Activated naive CD8-positive, alpha-beta T cell treated with anti-CD3 and anti-CD28 coated beads, Interleukin-2, amount 10 ng/mL, durations not matched to agents 7 days and 5 days (primary cell): Measurements from ENCODE around the gene SLC49A3. TPM values are rescaled to one million over a fixed set of nuclear protein-coding genes. Genes with fewer than 3 reads are reported as not detected.

Experiments used
- ATAC-seq: fragments of 150-1000 bp; cut with Tn5 transposase; one replicate; pipeline ENCODE4 v1.10.0; 2021; ENCODE audit warnings: low read depth, moderate library complexity
- POLR2A ChIA-PET: fragments of 350-600 bp; sonication (Branson Sonifier 250); formaldehyde crosslinking; loops from one replicate; lab custom pipeline; 2021; ENCODE audit warnings: antibody characterized with exemption; lab: Charles Lee
- DNase-seq: peaks from one replicate; pipeline ENCODE4 v3.0.0; 2021
- H3K27ac Mint-ChIP-seq: one replicate; pipeline ENCODE4 v1.8.0; 2022; ENCODE audit warnings: mild to moderate bottlenecking, mixed read lengths
- H3K27me3 Mint-ChIP-seq: one replicate; pipeline ENCODE4 v1.8.0; 2022; ENCODE audit warnings: mild to moderate bottlenecking, moderate library complexity, mixed read lengths
- H3K36me3 Mint-ChIP-seq: one replicate; pipeline ENCODE4 v1.8.0; 2021; ENCODE audit warnings: mild to moderate bottlenecking, mixed read lengths
- H3K4me1 Mint-ChIP-seq: one replicate; pipeline ENCODE4 v1.8.0; 2021; ENCODE audit warnings: mixed read lengths
- H3K4me3 Mint-ChIP-seq: one replicate; pipeline ENCODE4 v1.8.0; 2022; ENCODE audit warnings: mild to moderate bottlenecking, moderate library complexity, mixed read lengths
- H3K9me3 Mint-ChIP-seq: one replicate; pipeline ENCODE4 v1.8.0; 2021; ENCODE audit warnings: mixed read lengths
- total RNA-seq, 2 experiments: library from RNA; stranded (reverse); gene quantifications; one replicate each; pipeline ENCODE4 v1.2.3, GENCODE V29; 2021

Gene SLC49A3
- total RNA-seq, 2 experiments from 2014 or later = 2.0 to 2.1 TPM

DNA sequence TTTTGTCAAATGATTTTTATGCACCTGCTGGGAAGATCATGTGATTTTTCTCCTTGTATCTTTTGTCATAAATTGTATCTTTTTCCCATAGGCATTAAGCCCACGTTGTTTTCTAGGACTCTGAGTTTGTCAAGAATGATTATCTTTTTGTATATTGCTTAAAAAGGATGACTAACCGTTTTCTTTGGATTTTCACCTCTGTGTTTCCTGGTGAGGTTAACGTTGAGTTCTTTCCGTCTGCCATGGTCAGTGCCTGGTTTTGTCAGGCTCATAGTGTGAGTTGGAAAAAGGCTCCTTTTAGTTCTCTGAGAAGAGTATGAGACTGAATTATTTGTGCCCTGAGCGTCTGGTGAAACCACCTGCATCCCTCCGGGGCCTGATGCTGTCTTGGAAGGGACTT, 38.6 kb upstream of the SLC49A3 start:
- H3K4me1 Mint-ChIP-seq = peaks cover 2% of the 10 kb centered on the region
- H3K27me3 Mint-ChIP-seq = no peaks in the 10 kb centered on the region
- no peak for ATAC-seq
- no peaks in the 10 kb centered on the region for H3K9me3 Mint-ChIP-seq
- no peak overlapping the region for H3K27ac Mint-ChIP-seq
- H3K4me3 Mint-ChIP-seq = no peak overlapping the region
- no peak for DNase-seq
- POLR2A ChIA-PET = no interaction called here
- H3K36me3 Mint-ChIP-seq = peaks cover 21% of the 10 kb centered on the region

DNA sequence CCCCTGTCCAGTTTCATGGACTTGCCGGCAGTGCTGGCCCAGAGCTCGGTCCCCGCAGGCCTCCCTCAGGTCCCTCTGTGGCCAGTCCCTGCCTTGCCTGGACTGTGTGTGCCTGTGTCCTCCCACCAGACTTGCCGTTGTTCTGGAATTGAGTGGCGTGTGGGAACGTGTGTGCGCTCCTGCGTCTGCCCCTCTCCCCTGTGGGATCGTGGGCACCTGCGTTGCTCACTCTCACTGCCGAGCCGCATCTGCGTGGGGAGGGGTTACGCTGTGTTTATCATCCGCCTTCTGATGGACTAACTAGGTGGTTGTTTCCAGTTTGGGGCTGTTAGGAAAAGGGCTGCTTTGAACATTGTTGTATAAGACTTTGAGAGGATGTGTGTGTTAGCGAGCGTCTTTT, 37.9 kb upstream of the SLC49A3 start:
- DNase-seq (no peak), ATAC-seq (no peak)
- Mint-ChIP-seq H3K27me3 (no peaks in the 10 kb centered on the region), H3K4me3 (no peak overlapping the region), H3K9me3 (no peaks in the 10 kb centered on the region), H3K4me1 (peaks cover 2% of the 10 kb centered on the region), H3K27ac (no peak overlapping the region), H3K36me3 (peaks cover 26% of the 10 kb centered on the region)
- POLR2A ChIA-PET = no interaction called here

DNA sequence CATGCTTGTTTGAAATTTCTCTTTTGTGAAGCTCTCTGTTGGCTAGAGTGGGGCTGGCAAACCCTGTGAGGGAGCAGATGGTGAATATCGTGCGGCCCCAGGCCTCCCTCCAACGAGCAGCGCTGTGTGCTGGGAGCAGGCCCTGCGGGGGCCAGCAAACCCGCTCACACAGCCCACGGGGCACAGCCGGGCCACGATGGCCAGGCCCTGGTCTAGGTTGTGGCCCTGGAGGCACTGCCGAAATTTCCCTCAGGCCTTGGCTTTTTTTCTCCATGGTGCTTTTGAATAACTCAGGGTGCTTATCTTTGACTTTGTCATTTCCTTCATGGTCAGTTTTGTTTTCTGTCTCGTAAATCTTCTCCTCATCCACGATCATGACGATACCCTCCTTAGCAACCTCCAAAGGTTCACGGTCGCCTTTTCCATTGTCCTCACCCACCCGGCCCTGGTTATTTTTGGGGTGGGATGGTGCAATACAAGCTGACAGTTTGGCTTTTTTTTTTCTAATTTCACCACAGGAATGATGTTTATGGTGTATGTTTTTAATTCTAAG, 37.4 kb upstream of the SLC49A3 start:
- no peaks in the 10 kb centered on the region for H3K27me3 Mint-ChIP-seq
- H3K27ac Mint-ChIP-seq = no peak overlapping the region
- POLR2A ChIA-PET = no interaction called here
- no peaks in the 10 kb centered on the region for H3K9me3 Mint-ChIP-seq
- H3K4me1 Mint-ChIP-seq = peaks cover 2% of the 10 kb centered on the region
- peaks cover 31% of the 10 kb centered on the region for H3K36me3 Mint-ChIP-seq
- no peak overlapping the region for H3K4me3 Mint-ChIP-seq
- ATAC-seq (no peak), DNase-seq (no peak)

DNA sequence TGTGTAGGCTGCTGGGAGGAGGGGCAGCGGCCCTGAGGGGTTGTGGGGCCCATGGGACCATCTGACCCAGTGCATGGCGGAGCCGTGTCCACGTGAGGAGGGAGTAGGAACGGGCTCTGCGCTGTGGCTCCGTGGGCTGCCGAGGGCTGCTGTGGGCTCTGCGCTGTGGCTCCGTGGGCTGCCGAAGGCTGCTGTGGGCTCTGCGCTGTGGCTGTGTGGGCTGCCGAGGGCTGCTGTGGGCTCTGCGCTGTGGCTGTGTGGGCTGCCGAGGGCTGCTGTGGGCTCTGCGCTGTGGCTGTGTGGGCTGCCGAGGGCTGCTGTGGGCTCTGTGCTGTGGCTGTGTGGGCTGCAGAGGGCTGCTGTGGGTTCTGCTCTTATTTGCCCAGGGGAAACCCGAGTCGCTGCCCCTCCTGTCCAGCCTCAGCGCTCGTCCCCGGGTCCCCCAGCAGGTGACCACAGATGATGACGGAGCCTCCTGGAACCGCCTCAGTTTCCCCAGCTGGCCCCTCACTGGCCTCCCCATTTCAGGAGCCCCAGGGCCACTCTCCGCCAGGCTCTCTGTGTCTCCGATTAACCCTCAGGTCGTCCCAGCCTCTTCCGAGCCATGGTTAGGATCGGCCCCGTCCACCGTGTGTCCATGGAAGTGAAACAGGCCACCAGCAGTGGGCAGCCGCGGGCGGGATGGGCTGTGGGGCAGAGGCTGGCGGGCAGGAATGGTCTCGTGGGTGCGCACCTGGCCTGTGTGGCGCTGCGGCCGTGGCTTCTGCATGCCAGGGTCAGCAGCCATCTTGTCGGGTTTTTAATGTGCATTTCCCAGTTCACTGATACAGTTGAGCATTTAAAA, 36.7 kb upstream of the SLC49A3 start:
- no peak for ATAC-seq
- H3K4me3 Mint-ChIP-seq = no peak overlapping the region
- H3K27me3 Mint-ChIP-seq = no peaks in the 10 kb centered on the region
- DNase-seq = no peak
- H3K9me3 Mint-ChIP-seq = no peaks in the 10 kb centered on the region
- H3K36me3 Mint-ChIP-seq = peaks cover 30% of the 10 kb centered on the region
- POLR2A ChIA-PET = no interaction called here
- peaks cover 2% of the 10 kb centered on the region for H3K4me1 Mint-ChIP-seq
- no peak overlapping the region for H3K27ac Mint-ChIP-seq

DNA sequence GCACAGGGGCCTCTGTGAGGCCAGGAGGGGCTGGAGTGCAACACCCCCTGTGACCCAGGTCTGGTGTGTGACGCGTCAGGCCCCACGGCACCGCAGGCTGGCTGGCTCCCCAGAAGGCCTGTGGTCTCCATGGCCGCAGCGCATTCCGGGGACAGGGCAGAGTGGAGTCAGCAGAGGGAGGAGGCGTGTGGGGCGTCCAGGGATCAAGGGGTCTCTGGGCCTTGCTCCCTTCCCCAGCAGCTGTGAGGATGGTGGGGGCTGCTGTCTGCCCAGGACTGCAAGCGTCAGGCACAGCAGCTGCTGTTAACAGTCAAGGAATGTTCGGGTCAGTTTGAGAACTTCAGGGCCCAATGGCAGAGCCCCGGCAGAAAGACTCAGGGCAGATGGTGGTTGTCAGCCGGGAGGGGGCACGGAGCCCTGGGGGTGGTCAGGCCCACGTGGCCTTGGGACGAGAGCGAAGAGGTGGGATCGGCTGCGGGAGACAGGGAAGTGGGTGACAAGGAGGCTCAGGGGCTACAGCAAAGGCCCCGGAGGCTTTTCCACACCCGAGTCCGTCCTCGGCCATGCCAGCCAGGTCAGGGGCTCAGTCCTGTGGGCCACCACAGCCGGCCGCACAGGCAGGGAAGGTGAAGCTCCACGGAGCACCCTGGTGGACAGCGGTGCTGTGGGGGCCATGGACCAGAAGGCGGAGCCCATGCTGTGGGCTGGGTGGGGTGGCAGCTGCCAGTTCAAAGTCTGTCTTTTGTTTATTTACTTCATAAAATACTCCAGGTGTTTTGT, 35.0 kb upstream of the SLC49A3 start:
- ATAC-seq (no peak), DNase-seq (no peak)
- Mint-ChIP-seq H3K4me3 (no peak overlapping the region), H3K27me3 (no peaks in the 10 kb centered on the region), H3K4me1 (peaks cover 2% of the 10 kb centered on the region), H3K9me3 (no peaks in the 10 kb centered on the region), H3K36me3 (peaks cover 39% of the 10 kb centered on the region), H3K27ac (no peak overlapping the region)
- POLR2A ChIA-PET = no interaction called here

DNA sequence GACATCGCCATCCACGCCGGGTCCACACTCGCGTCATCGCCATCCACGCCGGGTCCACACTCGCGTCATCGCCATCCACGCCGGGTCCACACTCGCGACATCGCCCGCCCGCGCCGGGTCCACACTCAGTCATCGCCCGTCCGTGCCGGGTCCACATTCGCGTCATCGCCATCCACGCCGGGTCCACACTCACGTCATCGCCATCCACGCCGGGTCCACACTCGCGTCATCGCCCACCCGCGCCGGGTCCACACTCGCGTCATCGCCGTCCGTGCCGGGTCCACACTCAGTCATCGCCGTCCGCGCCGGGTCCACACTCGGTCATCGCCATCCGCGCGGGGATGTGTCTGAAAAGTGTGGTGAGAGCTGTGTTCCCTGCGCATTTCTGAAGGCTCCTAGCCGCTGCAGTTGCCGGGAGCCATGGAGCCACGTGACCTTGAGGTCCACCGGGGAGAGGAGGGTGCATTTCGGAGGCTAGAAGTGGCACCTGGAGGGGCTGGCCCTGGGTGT, 34.0 kb upstream of the SLC49A3 start:
- H3K4me1 Mint-ChIP-seq = peaks cover 2% of the 10 kb centered on the region
- DNase-seq (no peak), ATAC-seq (no peak)
- H3K36me3 Mint-ChIP-seq = peaks cover 39% of the 10 kb centered on the region
- POLR2A ChIA-PET = no interaction called here
- H3K4me3 Mint-ChIP-seq = no peak overlapping the region
- no peak overlapping the region for H3K27ac Mint-ChIP-seq
- H3K27me3 Mint-ChIP-seq = no peaks in the 10 kb centered on the region
- H3K9me3 Mint-ChIP-seq = no peaks in the 10 kb centered on the region

DNA sequence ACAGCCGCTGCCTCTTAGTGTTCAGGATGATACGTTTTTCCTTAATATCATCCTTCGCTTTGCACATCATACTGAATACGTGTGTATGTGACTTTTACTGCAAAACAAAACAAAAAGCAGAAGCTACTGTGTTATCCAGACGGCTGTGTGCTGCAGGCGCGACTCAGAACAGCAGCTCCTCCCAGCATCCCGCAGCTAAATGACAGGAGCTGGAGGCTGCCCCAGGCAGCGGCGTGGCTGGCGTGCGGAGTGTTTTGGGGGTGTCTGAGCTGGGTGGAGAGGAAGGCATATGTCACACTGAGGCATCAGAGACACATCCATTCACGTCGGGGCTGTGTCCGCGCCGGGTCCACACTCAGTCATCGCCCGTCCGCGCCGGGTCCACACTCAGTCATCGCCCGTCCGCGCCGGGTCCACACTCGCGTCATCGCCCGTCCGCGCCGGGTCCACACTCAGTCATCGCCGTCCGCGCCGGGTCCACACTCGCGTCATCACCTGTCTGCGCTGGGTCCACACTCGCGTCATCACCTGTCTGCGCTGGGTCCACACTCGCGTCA, 33.3 kb upstream of the SLC49A3 start:
- H3K36me3 Mint-ChIP-seq = peaks cover 39% of the 10 kb centered on the region
- no peak overlapping the region for H3K4me3 Mint-ChIP-seq
- ATAC-seq (no peak), DNase-seq (no peak)
- POLR2A ChIA-PET = no interaction called here
- no peak overlapping the region for H3K27ac Mint-ChIP-seq
- H3K27me3 Mint-ChIP-seq = no peaks in the 10 kb centered on the region
- H3K4me1 Mint-ChIP-seq = peaks cover 2% of the 10 kb centered on the region
- no peaks in the 10 kb centered on the region for H3K9me3 Mint-ChIP-seq

DNA sequence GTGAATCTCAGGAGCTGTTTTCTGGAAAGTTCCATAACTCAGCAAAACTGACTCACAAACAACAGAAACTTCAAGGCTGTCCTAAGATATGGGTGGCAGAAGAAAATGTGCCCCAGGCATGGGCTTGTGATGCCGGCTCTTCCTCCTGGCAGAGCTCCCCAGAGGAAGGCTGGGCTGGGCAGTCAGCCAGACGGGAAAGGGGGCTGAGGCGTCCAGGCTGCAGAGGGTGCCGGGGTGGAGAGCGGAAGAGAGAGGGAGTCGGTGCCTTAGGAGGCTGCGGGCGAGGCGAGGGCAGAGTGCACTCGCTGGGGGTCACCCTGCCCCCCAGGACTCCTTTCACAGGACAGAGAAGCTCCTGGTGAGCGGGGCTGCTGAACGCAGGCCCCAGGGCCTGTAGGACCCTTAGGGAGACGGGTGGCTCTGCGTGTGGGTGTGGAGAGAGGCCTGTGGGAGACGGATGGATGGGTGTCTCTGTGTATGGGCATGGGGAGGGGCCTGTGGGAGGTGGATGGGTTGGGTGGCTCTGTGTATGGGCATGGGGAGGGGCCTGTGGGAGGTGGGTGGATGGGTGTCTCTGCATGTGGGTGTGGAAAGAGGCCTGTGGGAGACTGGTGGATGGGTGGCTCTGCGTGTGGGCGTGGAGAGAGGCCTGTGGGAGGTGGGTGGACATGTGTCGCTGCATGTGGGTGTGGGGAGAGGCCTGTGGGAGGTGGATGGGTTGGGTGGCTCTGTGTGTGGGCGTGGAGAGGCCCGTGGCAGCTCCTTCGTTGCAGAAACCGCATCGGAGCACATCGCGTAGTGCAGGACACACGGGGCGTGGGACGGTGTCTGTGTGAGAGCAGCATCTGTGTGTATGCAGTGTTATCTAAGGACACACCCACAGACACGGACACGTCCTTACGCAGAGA, 32.6 kb upstream of the SLC49A3 start:
- POLR2A ChIA-PET = no interaction called here
- Mint-ChIP-seq H3K27me3 (no peaks in the 10 kb centered on the region), H3K27ac (no peak overlapping the region), H3K9me3 (no peaks in the 10 kb centered on the region), H3K4me3 (no peak overlapping the region), H3K36me3 (peaks cover 39% of the 10 kb centered on the region), H3K4me1 (peaks cover 3% of the 10 kb centered on the region)
- DNase-seq (no peak), ATAC-seq (no peak)

DNA sequence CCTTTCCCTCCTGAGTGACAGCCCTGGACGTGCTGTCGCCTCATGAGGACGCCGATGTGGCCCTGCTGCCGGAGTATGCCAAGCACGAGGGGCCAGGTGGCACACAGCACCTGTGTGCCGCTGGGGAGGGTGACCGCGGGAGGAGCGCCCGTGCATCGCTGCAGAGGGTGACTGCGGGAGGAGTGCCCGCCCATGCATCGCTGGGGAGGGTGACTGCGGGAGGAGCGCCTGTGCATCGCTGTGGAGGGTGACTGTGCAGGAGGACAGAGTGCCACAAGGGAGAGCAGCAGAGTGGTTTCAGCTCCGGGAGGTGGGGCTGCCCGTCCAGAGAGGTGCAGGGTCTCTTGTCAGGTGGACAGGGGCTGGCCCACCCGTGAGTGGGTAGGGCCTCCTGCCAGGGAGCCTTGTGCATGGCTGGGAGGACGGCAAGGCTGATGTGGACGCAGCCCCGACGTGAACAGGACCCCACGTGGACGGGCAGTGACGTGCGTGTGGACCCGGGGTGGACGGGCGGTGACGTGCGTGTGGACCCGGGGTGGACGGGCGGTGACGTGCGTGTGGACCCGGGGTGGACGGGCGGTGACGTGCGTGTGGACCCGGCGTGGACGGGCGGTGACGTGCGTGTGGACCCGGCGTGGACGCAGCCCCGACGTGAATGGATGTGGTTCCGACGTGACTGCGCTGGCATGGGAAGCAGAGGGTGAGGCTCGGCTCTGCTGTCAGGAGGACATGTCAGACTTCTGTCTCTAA, 31.3 kb upstream of the SLC49A3 start:
- no peak overlapping the region for H3K27ac Mint-ChIP-seq
- H3K27me3 Mint-ChIP-seq = no peaks in the 10 kb centered on the region
- H3K4me1 Mint-ChIP-seq = peaks cover 2% of the 10 kb centered on the region
- peaks cover 39% of the 10 kb centered on the region for H3K36me3 Mint-ChIP-seq
- H3K4me3 Mint-ChIP-seq = no peak overlapping the region
- DNase-seq (no peak), ATAC-seq (no peak)
- POLR2A ChIA-PET = no interaction called here
- no peaks in the 10 kb centered on the region for H3K9me3 Mint-ChIP-seq

DNA sequence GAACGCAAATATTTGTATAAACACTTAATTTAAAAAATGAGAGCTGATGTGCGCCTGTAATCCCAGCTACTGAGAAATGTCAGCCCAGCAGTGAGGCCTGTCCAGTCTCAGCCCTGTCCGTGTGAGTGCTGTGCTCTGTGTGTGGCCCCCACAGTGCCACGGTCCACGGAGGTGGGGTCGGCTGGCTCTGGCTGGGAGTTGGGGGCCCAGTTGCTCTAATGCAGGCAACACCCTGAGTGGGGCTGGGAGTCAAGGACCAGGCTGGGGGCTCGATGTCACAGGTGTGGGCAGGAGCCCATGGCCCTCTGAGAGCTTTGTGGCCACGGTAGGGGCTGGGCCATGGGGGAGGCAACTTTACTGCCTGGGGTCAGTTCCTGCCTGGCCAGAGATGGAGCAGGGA, 29.5 kb upstream of the SLC49A3 start:
- Mint-ChIP-seq H3K27ac (no peak overlapping the region), H3K4me1 (peaks cover 3% of the 10 kb centered on the region), H3K27me3 (no peaks in the 10 kb centered on the region), H3K9me3 (no peaks in the 10 kb centered on the region), H3K36me3 (peaks cover 31% of the 10 kb centered on the region), H3K4me3 (no peak overlapping the region)
- POLR2A ChIA-PET = no interaction called here
- ATAC-seq = no peak
- no peak for DNase-seq

DNA sequence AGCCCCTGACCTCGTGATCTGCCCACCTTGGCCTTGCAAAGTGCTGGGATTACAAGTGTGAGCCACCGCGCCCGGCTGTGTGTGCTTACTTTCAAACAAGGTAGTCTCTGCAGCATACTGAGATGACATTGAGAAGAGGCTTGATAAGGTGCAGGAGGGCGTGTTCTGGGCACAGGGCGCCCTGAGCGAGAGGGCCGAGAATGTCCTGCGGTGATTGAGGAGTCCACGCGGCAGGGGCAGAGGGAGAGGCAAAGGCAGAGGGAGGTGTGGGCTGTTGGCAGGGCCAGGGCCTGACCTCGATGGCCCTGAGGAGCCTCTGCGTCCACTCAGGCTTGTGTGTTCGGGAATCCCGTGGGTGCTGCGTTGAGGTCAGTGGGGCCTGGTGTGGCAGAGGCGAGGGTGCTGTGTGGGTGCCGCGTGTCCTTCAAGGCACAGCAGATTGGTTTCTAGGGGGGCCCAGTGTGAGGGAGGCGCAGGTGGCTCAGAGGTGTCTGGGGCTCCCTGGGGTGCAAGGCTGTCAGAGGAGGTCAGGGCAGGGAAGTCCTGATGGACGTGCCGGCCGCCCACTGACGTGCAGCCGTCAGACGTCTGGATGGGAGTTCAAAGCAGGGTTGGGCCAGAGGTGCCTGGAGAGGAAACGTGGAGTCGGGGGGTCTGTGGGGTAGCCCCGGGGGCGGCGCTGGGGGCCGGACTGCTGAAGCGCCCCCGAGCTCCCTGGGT, 28.8 kb upstream of the SLC49A3 start:
- ATAC-seq = no peak
- Mint-ChIP-seq H3K9me3 (no peaks in the 10 kb centered on the region), H3K4me1 (peaks cover 3% of the 10 kb centered on the region), H3K27me3 (no peaks in the 10 kb centered on the region), H3K36me3 (peaks cover 26% of the 10 kb centered on the region), H3K27ac (no peak overlapping the region), H3K4me3 (no peak overlapping the region)
- POLR2A ChIA-PET = no interaction called here
- no peak for DNase-seq

DNA sequence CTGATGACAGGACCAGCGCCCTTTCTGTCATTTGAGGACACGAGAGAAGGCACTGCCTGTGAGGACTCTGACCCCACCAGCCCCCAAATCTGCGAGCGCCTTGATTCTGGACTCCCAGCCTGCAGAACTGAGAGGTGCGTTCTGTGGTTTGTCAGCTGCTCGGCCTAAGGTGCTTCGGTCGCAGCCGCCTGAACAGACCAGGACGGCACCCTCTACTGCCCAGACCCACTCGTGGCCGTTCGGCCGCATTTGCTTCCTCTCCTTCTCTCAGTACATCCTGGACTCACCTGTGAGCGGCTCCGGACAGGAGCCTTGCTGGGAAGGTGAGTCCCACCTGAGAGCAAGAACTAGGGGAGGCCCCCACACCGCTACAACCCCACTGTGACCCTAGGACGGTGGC, 25.1 kb upstream of the SLC49A3 start:
- no peak for DNase-seq
- Mint-ChIP-seq H3K36me3 (peaks cover 13% of the 10 kb centered on the region), H3K4me3 (no peak overlapping the region), H3K27me3 (no peaks in the 10 kb centered on the region), H3K27ac (no peak overlapping the region), H3K9me3 (no peaks in the 10 kb centered on the region), H3K4me1 (peaks cover 12% of the 10 kb centered on the region)
- no peak for ATAC-seq
- POLR2A ChIA-PET = no interaction called here
